D721Med (cell line): Measurements from ENCODE around the gene ZNF385B.

ENCODE experiments used
- DNase-seq: peaks from one replicate; pipeline ENCODE4 v3.0.0; 2011; ENCODE audit warnings: low spot score; ENCODE audit not compliant: insufficient read length
- FAIRE-seq: peaks from 2 replicates; lab custom pipeline; 2011; peaks lifted over from hg19 to GRCh38; lab: Jason Lieb, UNC
- TF ChIP-seq, protein P1 (sequence below): IDR thresholded peaks from 2 replicates; pipeline ENCODE4 v1.5.1; 2012; ENCODE audit warnings: mild to moderate bottlenecking, control low read depth; ENCODE audit not compliant: insufficient read depth; ENCODE audit errors: missing control alignments

The ZNF385B gene

DNA sequence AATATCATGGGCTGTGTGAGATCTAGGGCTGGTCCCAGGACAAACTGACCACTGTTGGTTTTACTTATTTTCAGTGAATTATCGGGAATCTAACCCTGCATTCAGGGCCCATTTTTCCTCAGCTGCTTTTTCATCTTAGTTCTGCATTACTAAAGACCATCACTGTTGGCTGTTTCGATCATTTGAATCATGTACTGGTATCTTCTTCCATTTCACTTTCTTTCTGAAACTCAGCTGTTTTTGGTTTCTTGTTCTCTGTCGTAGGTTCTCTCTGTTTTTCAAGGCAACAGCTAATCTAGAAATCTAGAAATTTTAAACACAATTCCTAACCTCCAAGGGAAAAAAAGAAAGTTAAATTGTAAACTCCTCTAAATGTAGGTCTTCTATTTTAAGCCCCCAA, 436.8 kb downstream of the ZNF385B start:
- FAIRE-seq (no peak), DNase-seq (no peak)
- TF ChIP-seq, protein P1, sequence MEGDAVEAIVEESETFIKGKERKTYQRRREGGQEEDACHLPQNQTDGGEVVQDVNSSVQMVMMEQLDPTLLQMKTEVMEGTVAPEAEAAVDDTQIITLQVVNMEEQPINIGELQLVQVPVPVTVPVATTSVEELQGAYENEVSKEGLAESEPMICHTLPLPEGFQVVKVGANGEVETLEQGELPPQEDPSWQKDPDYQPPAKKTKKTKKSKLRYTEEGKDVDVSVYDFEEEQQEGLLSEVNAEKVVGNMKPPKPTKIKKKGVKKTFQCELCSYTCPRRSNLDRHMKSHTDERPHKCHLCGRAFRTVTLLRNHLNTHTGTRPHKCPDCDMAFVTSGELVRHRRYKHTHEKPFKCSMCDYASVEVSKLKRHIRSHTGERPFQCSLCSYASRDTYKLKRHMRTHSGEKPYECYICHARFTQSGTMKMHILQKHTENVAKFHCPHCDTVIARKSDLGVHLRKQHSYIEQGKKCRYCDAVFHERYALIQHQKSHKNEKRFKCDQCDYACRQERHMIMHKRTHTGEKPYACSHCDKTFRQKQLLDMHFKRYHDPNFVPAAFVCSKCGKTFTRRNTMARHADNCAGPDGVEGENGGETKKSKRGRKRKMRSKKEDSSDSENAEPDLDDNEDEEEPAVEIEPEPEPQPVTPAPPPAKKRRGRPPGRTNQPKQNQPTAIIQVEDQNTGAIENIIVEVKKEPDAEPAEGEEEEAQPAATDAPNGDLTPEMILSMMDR, result no peak

DNA sequence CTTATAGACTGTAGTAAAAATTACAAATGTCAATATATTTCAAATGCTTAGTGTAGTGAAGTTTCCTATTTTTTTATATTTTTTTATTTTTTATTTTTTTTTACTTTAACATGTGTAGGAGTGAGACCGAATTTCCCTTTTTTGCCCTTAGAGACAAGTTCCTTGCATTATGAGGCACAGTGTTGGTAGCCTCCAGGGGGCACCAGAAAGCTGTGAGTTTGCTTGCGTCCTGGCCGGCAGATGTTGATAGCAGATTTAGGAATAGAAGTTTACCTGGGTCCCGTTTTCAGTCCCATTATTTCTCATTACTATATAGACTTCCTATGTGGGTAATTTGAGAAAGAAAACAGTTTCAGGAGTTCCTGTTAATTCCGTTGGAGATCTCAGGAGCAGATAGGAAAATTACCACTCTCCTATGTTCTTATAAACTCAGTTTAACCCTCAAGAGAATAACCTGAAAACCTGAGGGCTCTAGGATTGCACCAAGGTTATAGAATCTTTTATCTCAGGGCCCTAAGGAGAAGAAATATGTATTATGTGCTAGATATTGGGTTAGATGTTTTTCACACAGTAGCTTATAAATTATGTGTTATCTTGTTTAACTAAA, 439.3 kb downstream of the ZNF385B start:
- DNase-seq (no peak), FAIRE-seq (no peak)
- TF ChIP-seq, protein P1, result peak; percentile 89

DNA sequence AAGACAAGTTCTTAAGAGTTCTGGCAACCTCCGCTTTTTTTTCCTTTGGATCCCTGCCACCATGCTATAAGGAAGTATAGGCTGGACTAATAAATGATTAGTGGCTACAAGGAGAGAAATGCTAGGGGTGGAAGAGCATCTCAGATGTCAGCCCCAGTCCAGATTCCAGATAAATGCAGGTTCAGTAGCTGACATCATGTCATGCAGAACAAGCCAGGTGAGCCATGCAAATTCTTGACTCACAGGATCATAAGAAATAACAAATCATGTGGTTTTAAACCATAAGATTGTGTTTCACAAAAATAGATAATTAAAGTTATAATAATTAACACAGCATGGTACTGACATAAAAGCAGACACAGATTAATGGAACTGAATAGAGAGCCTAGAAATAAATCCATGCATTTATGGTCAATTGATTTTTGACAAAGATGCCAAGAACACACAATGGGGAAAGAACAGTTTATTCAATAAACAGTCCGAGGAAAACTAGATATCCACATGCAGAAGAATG, 443.9 kb downstream of the ZNF385B start:
- no peak for FAIRE-seq

DNA sequence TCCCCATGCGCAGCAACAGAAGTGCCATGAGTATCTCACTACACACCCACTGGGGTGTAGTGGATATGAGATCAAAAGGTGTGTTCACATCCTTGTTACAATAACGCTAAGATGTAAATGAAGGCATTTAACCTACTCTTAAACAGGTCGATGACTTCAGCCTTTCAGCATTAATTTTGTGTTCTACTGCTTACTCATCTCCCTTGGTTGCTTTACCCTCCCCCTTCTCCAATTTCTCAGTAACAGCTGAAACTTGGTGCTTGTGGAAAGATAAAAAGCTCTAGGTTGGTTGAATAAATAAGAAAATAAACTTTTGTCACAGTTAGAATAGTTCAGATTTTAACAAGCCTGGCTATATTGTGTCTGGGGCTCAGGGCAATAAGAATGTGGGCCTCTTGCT, 449.3 kb downstream of the ZNF385B start:
- TF ChIP-seq, protein P1, result no peak
- no peak for FAIRE-seq
- DNase-seq, result no peak

More for the DNA sequence above, 443.9 kb downstream of the ZNF385B start:
- TF ChIP-seq, protein P1, result no peak
- no peak for DNase-seq

DNA sequence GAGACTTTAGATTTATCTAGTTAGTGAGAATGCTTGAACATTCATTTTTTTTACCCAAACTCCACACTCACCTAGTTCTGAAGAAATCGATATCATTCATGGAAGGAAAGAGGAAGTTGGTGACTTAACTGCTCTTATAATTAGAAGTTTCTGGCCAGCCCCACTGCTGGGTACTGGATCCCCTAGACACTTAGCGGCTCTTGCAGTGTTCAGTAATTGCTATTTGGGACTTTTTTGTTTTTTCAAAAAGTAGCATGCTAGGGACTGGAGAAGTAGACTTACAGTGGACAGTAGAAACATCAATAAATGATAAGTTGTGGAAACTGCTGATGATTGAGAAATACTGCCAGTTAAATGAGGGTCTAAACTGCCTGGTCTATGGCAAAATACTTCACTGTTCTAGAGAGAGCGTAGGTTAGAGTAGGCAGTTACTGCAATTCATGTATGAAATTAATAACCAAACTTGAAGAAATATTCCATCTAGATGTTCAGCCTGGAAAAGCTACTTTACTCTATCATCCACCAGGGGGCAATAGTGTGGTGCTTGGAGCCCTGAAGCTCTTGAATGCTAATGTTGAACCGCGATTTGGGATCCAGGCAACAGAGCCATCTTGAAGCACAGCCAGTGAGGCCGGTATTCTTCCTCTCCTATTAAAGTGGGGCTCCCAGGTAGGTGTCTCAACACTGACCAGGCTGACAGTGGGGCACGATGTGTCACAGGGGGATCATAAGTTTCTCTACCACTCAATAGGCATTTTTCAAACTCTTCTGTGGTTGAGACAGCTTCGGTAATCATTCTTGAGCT, 450.7 kb downstream of the ZNF385B start:
- no peak for DNase-seq
- FAIRE-seq, result peak; percentile 41
- TF ChIP-seq, protein P1, result peak; percentile 72

DNA sequence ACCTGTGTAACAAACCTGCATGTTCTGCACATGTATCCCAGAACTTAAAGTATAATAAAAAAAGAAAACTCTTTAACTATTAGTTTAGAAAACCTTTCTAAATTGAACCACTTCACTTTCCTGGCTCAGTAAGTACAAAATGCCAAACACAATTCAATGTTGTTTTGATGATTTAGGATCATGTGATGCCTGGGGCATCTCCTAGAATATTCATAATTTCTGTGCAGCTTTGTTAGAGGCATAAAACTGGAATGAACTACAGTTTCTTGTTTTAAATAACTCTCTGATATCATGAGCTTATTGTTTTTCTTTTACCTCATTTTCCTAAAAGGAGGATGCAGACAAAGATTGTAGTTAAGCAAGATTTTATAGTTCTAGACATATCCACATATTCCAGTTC, 457.8 kb downstream of the ZNF385B start:
- DNase-seq (no peak), FAIRE-seq (no peak)
- TF ChIP-seq, protein P1, result no peak
